Activated T-cell treated with anti-CD3 and anti-CD28 coated beads, Interleukin-2, amount 50 U/mL, for 72 hours (primary cell): ENCODE results near the gene ADGRD1. TPM values are rescaled to one million over a fixed set of nuclear protein-coding genes. Genes with fewer than 3 reads are reported as not detected.

Experiments
- ATAC-seq, 2 donors: fragments of 150-1000 bp; cut with Tn5 transposase; replicated peaks in 1 of 2; 2 replicates each; pipeline ENCODE4 v1.10.0; 2021; ENCODE audit warnings: moderate library complexity in 2 of 2, mild to moderate bottlenecking in 1 of 2
- DNase-seq, 2 donors: peaks; one replicate each; pipeline ENCODE4 v3.0.0; 2021 to 2022; ENCODE audit warnings: mixed read lengths in 1 of 2
- H3K27ac Mint-ChIP-seq: one replicate; pipeline ENCODE4 v1.8.0; 2022; ENCODE audit warnings: mild to moderate bottlenecking, moderate library complexity, mixed read lengths
- H3K27me3 Mint-ChIP-seq: one replicate; pipeline ENCODE4 v1.8.0; 2022; ENCODE audit warnings: low read depth, mixed read lengths
- H3K36me3 Mint-ChIP-seq, 2 donors: one replicate each; pipeline ENCODE4 v1.8.0; 2022; ENCODE audit warnings: mixed read lengths in 2 of 2, mild to moderate bottlenecking in 1 of 2; ENCODE audit not compliant: insufficient read depth in 2 of 2
- H3K4me1 Mint-ChIP-seq: one replicate; pipeline ENCODE4 v1.8.0; 2022; ENCODE audit warnings: low read depth, mixed read lengths
- H3K4me3 Mint-ChIP-seq, 2 donors: one replicate each; pipeline ENCODE4 v1.8.0; 2022; ENCODE audit warnings: mild to moderate bottlenecking in 2 of 2, mixed read lengths in 2 of 2, moderate library complexity in 2 of 2
- H3K9me3 Mint-ChIP-seq, 2 donors: one replicate each; pipeline ENCODE4 v1.8.0; 2022; ENCODE audit warnings: mixed read lengths in 2 of 2
- total RNA-seq, 2 donors: library from RNA; stranded (reverse); gene quantifications; one replicate each; pipeline ENCODE4 v1.2.3, GENCODE V29; 2022

The ADGRD1 gene
- total RNA-seq, 2 donors from 2014 or later = 2.0 to 2.5 TPM

DNA sequence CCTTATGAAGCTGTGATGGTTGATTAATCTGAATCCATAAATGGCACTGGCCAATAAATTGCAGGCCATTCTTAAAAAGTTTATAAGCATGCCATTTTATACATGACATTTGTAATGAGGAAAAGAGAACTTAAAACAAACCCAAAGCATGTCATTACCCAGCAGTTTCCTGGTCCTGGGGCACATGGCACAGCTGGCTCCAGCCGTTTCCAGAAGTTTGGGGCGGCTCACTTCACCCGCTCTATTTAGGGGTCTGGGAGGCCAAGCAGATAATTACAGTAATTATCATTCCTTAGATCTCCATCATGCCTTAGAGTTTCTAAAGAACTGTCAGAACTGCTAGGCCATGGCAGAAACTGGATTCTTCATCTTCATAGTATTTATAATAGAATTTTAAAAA is 6.4 kb downstream of the ADGRD1 start:
- no peak for DNase-seq
- ATAC-seq = no peak
- Mint-ChIP-seq H3K27ac (no peak overlapping the region), H3K4me1 (no peaks in the 10 kb centered on the region), H3K36me3 (no peaks in the 10 kb centered on the region), H3K4me3 (no peak overlapping the region), H3K9me3 (no peaks in the 10 kb centered on the region), H3K27me3 (peaks cover 5% of the 10 kb centered on the region)

DNA sequence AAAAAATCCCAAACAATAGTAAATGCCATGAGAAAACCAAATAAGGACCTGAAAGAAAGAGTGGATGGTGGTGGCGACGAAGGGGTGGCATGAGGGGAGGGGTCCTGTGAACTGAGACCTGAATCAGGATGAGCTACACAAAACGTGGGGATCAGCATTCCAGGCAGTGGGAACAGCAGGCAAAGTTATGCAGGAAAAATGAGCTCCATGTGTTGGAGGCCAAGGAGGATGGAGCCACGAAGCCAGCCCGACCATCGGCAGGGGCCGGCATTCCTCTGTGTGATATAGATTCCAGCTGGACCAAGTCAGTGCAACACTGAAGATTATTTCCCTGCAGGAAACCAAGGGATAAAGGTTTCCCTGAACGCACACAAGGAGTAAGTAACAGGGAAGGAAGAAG is 7.1 kb downstream of the ADGRD1 start:
- no peaks in the 10 kb centered on the region for H3K4me1 Mint-ChIP-seq
- H3K27ac Mint-ChIP-seq = no peak overlapping the region
- H3K36me3 Mint-ChIP-seq = no peaks in the 10 kb centered on the region
- H3K9me3 Mint-ChIP-seq = no peaks in the 10 kb centered on the region
- DNase-seq (no peak), ATAC-seq (no peak)
- no peak overlapping the region for H3K4me3 Mint-ChIP-seq
- peaks cover 5% of the 10 kb centered on the region for H3K27me3 Mint-ChIP-seq

GRCh38 chr12:130961921-130962451 is 8.3 kb downstream of the ADGRD1 start:
- Mint-ChIP-seq H3K4me1 (no peaks in the 10 kb centered on the region), H3K9me3 (no peaks in the 10 kb centered on the region), H3K27me3 (peaks cover 5% of the 10 kb centered on the region), H3K27ac (no peak overlapping the region), H3K36me3 (no peaks in the 10 kb centered on the region), H3K4me3 (no peak overlapping the region)
- ATAC-seq (no peak), DNase-seq (no peak)

GRCh38 chr12:130965214-130965613 is 11.5 kb downstream of the ADGRD1 start:
- Mint-ChIP-seq H3K4me3 (no peak overlapping the region), H3K9me3 (no peaks in the 10 kb centered on the region), H3K27me3 (peaks cover 11% of the 10 kb centered on the region), H3K27ac (no peak overlapping the region), H3K4me1 (no peaks in the 10 kb centered on the region), H3K36me3 (no peaks in the 10 kb centered on the region)
- DNase-seq (no peak), ATAC-seq (no peak)

DNA sequence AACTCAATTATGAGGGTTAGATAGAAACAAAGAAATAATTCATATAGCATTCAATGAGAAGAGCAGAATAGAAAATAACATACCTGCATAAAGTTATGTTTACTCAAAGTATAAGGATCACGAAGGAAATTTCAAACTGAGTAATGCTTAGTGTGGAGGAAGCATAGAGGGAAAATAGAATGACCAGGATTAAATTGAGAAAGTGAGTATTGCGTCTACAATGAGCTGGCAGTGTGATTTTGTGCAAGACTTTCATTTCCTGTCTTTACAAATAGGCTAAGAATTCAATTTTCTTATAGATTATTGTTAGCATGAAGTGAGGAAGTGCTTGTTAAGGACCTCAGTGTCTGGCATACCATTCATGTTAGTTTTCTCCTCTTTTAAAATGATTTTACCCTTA is 12.0 kb downstream of the ADGRD1 start:
- ATAC-seq (no peak), DNase-seq (no peak)
- peaks cover 11% of the 10 kb centered on the region for H3K27me3 Mint-ChIP-seq
- no peak overlapping the region for H3K27ac Mint-ChIP-seq
- H3K4me1 Mint-ChIP-seq = no peaks in the 10 kb centered on the region
- no peaks in the 10 kb centered on the region for H3K9me3 Mint-ChIP-seq
- no peak overlapping the region for H3K4me3 Mint-ChIP-seq
- no peaks in the 10 kb centered on the region for H3K36me3 Mint-ChIP-seq

GRCh38 chr12:130966443-130967030 is 12.8 kb downstream of the ADGRD1 start:
- DNase-seq (no peak), ATAC-seq (no peak)
- Mint-ChIP-seq H3K36me3 (no peaks in the 10 kb centered on the region), H3K4me3 (no peak overlapping the region), H3K27me3 (peaks cover 11% of the 10 kb centered on the region), H3K27ac (no peak overlapping the region), H3K9me3 (no peaks in the 10 kb centered on the region), H3K4me1 (no peaks in the 10 kb centered on the region)

DNA sequence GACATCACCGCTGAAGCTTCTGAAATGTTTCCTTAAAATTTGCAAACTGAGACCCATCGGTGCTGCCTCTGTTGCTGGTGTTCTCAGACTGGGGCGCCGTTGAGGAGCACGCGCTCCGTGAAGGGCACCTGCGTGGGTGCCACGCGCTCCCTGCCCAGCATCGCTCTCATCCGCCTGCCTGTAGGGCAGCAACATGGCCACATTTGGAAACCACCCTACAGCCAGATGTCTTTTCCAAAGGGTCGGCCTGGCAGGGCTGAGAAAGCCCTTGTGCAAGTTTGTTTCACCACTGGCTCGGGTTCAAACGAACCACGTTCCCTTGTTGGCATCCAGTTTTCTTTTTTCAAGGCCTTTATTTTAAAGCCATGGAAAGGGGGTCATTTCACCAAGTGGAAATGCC is 13.9 kb downstream of the ADGRD1 start:
- no peaks in the 10 kb centered on the region for H3K36me3 Mint-ChIP-seq
- DNase-seq (no peak), ATAC-seq (no peak)
- H3K9me3 Mint-ChIP-seq = no peaks in the 10 kb centered on the region
- peaks cover 7% of the 10 kb centered on the region for H3K27me3 Mint-ChIP-seq
- no peak overlapping the region for H3K4me3 Mint-ChIP-seq
- no peak overlapping the region for H3K27ac Mint-ChIP-seq
- H3K4me1 Mint-ChIP-seq = no peaks in the 10 kb centered on the region

- Mint-ChIP-seq H3K4me1 (no peaks in the 10 kb centered on the region), H3K27ac (no peak overlapping the region), H3K36me3 (no peaks in the 10 kb centered on the region), H3K9me3 (no peaks in the 10 kb centered on the region), H3K27me3 (peaks cover 7% of the 10 kb centered on the region), H3K4me3 (no peak overlapping the region)
- no peak for DNase-seq
- ATAC-seq = no peak
These were observed 14.9 kb downstream of the ADGRD1 start for GRCh38 chr12:130968611-130969010.

DNA sequence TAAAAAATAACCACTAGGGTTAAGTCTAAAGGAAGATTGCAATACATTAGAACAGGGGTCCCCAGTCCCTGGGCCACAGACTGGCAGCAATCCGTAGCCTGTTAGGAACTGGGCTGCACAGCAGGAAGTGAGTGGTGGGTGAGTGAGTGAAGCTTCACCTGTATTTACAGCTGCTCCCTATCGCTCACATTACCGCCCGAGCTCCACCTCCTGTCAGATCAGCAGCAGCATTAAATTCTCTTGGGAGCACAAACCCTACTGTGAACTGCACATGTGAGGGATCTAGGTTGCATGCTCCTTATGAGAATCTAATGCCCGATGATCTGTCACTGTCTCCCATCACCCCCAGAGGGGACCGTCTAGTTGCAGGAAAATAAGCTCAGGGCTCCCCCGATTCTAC is 15.5 kb downstream of the ADGRD1 start:
- Mint-ChIP-seq H3K27ac (no peak overlapping the region), H3K4me1 (no peaks in the 10 kb centered on the region)
- DNase-seq = no peak

DNA sequence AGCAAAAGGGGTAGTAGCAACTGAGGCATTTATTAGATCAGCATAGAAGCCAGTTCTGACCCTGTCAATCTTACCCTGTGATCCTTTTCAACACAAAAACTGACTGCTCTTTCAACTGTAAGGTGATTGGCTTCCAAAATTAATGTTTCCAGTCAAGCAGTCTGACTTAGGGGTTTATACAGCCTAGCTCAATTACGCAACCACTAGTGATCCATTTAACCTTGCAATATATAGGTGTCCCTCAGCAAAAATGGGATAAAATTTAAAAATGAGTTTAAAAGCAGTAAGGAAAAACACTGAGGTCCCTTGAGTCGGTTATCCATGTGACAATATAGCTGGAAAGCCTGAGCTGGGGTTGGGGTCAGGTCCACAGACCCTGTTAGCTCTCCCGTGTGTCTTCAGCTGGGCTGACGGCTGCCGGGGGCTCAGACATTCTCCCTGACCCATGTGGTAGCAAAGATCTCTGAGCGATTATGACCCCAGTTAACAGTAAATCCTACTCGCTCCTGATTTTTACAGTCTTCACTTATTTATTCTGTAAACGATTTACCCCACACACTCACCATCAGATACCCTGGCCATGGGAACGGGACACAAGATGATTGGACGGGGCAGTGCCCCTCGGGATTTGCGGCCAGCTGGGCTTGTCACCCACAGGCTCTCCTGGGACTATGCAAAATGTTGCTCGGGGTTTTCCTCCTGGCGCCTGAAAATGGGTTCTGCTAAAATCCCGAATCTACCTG is 16.6 kb downstream of the ADGRD1 start:
- Mint-ChIP-seq H3K4me3 (no peak overlapping the region), H3K36me3 (no peaks in the 10 kb centered on the region), H3K9me3 (no peaks in the 10 kb centered on the region), H3K4me1 (no peaks in the 10 kb centered on the region), H3K27ac (no peak overlapping the region), H3K27me3 (peaks cover 7% of the 10 kb centered on the region)
- ATAC-seq = no peak
- no peak for DNase-seq

More for the DNA sequence above, 15.5 kb downstream of the ADGRD1 start:
- Mint-ChIP-seq H3K27me3 (peaks cover 7% of the 10 kb centered on the region), H3K9me3 (no peaks in the 10 kb centered on the region), H3K36me3 (no peaks in the 10 kb centered on the region), H3K4me3 (no peak overlapping the region)
- ATAC-seq = no peak

DNA sequence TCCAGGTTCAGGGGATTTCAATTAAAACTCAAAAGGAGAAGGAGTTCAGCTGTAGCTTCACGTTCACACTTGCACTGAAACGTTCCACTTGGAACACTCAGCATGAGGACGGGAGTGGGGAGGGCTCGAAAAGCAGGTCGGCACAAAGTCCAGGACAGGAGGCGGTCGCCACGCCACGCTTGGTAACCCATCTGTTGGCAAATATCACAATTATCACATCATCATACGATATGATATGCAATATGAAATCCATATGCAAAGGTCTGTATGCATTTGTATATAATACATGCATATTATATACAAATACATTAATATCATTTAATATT is 17.2 kb downstream of the ADGRD1 start:
- no peak for DNase-seq
- Mint-ChIP-seq H3K4me3 (no peak overlapping the region), H3K4me1 (no peaks in the 10 kb centered on the region), H3K9me3 (no peaks in the 10 kb centered on the region), H3K27me3 (peaks cover 7% of the 10 kb centered on the region), H3K36me3 (no peaks in the 10 kb centered on the region), H3K27ac (no peak overlapping the region)
- no peak for ATAC-seq

DNA sequence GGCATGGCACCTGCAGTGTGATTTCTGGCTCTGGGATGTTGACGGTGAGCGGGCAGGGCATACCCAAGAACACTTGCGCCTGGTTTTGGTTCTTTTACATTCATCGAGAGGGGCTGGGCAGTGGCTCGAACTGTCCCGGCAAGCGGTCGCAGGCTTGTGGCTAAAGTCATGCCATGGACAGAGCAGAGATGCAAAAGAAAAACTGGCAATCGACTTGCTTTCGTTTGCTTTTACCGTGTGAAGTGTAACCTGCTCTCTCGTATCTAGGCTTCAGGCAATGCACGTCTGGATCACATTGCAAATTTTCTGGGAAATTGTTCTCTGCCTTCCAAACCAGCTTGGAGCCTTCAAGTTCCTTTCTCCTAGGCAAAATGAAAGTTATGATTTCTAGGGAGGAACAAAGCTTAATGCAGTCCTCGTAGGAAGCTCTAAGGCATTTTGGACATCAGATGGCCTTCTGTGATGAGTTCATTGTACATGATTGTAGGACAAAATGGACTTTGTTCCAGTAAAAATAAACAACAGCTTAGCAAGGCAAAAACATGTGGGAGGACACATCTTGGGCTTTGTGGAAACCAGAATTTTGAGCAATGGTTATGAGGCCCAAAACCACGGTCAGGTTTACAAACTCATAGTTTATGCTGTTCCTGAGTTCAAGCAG is 18.3 kb downstream of the ADGRD1 start:
- H3K27me3 Mint-ChIP-seq = peaks cover 7% of the 10 kb centered on the region

DNA sequence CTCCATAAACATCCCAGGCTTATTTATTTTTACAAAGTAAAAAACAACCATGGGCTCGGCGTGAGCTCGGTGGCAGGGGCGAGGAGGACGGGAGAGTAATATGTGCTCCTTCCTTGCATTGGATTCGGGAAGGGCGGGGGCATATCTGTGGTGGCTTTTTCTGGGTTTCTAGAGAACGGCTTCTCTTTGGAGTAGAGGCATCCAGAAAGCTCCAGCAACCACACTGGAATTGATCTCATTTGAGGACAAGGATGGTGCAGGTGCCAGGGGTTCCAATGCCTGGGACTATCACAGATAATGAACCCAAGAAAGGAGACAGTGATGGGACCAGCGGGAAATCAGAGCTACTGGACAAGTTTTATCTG is 18.9 kb downstream of the ADGRD1 start:
- peaks cover 7% of the 10 kb centered on the region for H3K27me3 Mint-ChIP-seq
- ATAC-seq (no peak), DNase-seq (no peak)
- no peaks in the 10 kb centered on the region for H3K36me3 Mint-ChIP-seq
- no peak overlapping the region for H3K27ac Mint-ChIP-seq
- no peaks in the 10 kb centered on the region for H3K9me3 Mint-ChIP-seq
- no peaks in the 10 kb centered on the region for H3K4me1 Mint-ChIP-seq
- H3K4me3 Mint-ChIP-seq = no peak overlapping the region

More for the DNA sequence above, 18.3 kb downstream of the ADGRD1 start:
- H3K36me3 Mint-ChIP-seq = no peaks in the 10 kb centered on the region
- ATAC-seq = no peak
- DNase-seq = no peak
- H3K4me3 Mint-ChIP-seq = no peak overlapping the region
- no peaks in the 10 kb centered on the region for H3K9me3 Mint-ChIP-seq
- H3K27ac Mint-ChIP-seq = no peak overlapping the region
- no peaks in the 10 kb centered on the region for H3K4me1 Mint-ChIP-seq
